Stomach smooth muscle (tissue), 2 donors: ENCODE data around the gene MTF2.

Experiments used
- H3K27ac ChIP-seq: one replicate; pipeline ENCODE4 v1.7.0; 2013; ENCODE audit warnings: mild to moderate bottlenecking, low read length, inconsistent platforms
- H3K27me3 ChIP-seq, 2 donors: one replicate each; pipeline ENCODE4 v1.7.0; 2013; ENCODE audit warnings: low read length in 2 of 2; ENCODE audit not compliant: insufficient read depth in 2 of 2, control insufficient read depth in 1 of 2
- H3K36me3 ChIP-seq, 2 donors: one replicate each; pipeline ENCODE4 v1.7.0; 2013; ENCODE audit warnings: low read length in 2 of 2; ENCODE audit not compliant: control insufficient read depth in 2 of 2, insufficient read depth in 2 of 2
- H3K4me1 ChIP-seq: one replicate; pipeline ENCODE4 v1.7.0; 2013; ENCODE audit warnings: low read length; ENCODE audit not compliant: control insufficient read depth, insufficient read depth
- H3K4me3 ChIP-seq, 2 donors: one replicate each; pipeline ENCODE4 v1.7.0; 2013; ENCODE audit warnings: low read length in 2 of 2
- H3K9ac ChIP-seq, 2 donors: one replicate each; pipeline ENCODE4 v1.7.0; 2013; ENCODE audit warnings: low read length in 2 of 2, mild to moderate bottlenecking in 1 of 2
- H3K9me3 ChIP-seq, 2 donors: one replicate each; pipeline ENCODE4 v1.7.0; 2013; ENCODE audit warnings: low read length in 2 of 2; ENCODE audit not compliant: control insufficient read depth in 2 of 2
- donor health status: healthy.
- donor health status: Pancreatic carcinoma.

Gene MTF2

DNA sequence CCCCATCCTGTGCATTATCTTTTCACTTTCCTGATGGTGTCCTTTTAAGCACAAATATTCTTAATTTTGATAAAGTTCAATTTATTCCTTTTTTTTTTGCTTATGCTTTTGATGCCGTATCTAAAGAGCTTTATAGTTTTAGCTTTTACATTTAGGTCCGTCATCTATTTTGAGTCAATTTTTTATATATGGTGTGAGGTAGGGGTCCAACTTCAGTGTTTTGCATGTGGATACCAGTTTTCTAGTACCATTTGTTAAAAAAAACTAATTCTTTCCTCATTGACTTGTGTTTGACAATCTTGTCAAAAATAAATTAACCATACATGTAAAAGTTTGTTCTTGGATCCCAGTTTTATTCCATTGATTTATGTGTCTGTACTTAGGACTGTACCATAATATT is 4.9 kb downstream of the MTF2 start:
- H3K9ac ChIP-seq: no peak overlapping the region
- H3K27ac ChIP-seq: no peak overlapping the region
- no peaks in the 10 kb centered on the region for H3K9me3 ChIP-seq
- peaks cover 3 to 5% of the 10 kb centered on the region in 2 donors for H3K36me3 ChIP-seq
- peaks cover 6% of the 10 kb centered on the region for H3K4me1 ChIP-seq
- no peak overlapping the region for H3K4me3 ChIP-seq
- H3K27me3 ChIP-seq: no peaks in the 10 kb centered on the region

DNA sequence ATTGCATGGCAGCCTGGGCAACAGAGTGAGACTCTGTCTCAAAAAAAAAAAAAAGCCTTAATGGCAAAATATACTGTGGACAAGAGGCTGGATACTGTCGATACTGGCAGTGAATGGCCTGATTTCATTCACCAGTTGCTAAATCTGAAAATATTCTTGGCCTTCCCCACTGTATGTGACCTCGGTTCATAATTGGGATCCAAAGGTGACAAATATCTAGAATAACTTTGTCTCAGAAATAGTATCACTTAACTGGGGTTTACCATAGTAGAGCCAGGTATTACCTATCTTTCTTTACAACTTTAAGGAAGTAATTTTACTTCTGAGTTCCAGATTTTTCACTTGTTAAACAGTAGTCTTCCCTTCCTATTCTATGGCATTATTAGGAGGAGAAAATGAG is 8.4 kb downstream of the MTF2 start:
- Histone ChIP-seq H3K4me3 (no peak overlapping the region), H3K27me3 (no peaks in the 10 kb centered on the region), H3K9me3 (no peaks in the 10 kb centered on the region), H3K27ac (no peak overlapping the region), H3K9ac (no peak overlapping the region), H3K36me3 (peaks cover 4 to 5% of the 10 kb centered on the region in 2 donors), H3K4me1 (no peaks in the 10 kb centered on the region)

DNA sequence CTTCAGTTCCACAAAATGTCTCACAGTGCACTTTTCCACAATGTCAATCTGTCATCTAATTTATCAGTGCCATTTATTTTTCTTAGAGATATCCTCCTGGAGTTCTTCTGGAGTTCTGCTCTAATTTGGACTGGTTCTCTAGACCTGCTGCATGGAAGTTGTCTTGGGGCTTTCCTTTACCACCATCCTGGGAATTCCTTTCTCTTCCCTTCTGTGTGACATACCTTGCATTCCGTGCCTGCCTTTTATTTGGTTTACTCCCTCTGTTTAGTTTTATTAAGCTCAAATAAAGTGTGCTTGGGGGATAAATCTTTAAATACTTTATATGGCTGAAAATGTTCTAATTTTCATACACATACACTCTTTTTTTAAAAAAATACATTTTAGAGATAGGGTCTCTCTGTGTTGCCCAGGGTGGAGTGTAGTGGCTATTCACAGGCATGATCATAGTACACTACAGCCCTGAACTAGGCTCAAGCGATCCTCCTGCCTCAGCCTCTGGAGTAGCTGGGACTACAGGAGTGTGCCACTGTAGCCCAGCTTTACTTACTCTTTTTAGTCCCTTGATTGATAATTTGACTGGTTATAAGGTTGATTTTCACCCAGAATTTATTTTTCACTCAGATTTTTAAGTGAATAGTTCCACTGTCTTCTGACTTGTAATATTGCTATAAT is 14.4 kb downstream of the MTF2 start:
- no peak overlapping the region for H3K27ac ChIP-seq
- H3K27me3 ChIP-seq: no peaks in the 10 kb centered on the region

DNA sequence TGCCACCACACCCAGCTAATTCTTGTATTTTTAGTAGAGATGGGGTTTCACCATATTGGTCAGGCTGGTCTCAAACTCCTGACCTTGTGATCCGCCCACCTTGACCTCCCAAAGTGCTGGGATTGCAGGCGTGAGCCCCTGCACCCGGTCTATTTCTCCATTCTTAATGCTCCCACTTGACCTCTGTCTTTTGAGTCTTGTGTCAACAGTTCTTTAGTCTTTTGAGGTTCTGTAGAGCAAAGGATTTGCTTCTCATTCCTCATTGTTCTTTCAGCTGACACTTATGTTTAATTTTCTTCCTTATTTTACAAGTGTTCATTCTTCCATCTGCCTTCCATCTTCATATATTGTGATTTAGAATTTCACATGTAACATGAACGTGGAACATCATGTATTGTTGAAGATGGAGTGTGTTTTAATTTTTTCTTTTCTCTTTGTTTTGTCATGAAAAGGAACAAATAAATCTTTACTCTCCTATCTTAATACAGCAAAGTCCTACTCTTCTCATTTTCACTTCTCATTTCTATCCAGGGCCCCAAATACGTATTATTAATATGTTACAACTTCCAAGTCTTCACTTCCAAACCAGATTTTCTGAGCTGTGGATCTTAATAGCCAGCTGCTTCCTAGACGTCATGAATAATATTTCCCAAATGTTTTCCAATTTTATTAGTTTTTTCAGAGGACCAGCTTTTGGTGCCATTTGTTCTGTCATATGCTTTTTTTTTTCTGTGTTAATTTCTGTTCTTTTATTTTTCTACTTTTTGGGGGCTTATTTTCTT is 16.9 kb downstream of the MTF2 start:
- H3K27ac ChIP-seq: no peak overlapping the region
- no peaks in the 10 kb centered on the region for H3K27me3 ChIP-seq
- H3K9ac ChIP-seq: no peak overlapping the region
- H3K4me1 ChIP-seq: no peaks in the 10 kb centered on the region
- no peaks in the 10 kb centered on the region for H3K36me3 ChIP-seq
- H3K4me3 ChIP-seq: no peak overlapping the region
- H3K9me3 ChIP-seq: no peaks in the 10 kb centered on the region

More for the DNA sequence above, 14.4 kb downstream of the MTF2 start:
- H3K4me1 ChIP-seq: no peaks in the 10 kb centered on the region
- H3K36me3 ChIP-seq: peaks cover 0 to 2% of the 10 kb centered on the region in 2 donors
- H3K9ac ChIP-seq: no peak overlapping the region
- no peaks in the 10 kb centered on the region for H3K9me3 ChIP-seq
- no peak overlapping the region for H3K4me3 ChIP-seq

DNA sequence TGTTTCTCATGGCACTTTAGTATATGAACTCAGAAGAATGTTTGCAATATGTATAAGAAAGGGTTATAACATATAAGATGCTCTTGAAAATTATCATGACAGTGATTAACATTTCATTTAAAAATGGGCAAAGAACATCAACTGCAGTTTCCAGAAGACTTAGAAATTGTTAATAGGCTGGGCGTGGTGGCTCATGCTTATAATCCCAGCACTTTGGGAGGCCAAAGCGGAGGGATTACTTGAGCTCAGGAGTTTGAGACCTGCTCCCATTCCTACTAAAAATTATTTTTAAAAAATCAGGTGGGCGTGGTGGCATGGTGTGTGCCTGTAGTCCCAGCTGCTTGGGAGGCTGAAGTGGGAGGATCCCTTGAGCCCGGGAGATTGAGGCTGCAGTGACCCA is 23.1 kb downstream of the MTF2 start:
- Histone ChIP-seq H3K36me3 (no peaks in the 10 kb centered on the region), H3K27me3 (no peaks in the 10 kb centered on the region), H3K27ac (no peak overlapping the region), H3K4me3 (no peak overlapping the region), H3K9ac (no peak overlapping the region), H3K4me1 (no peaks in the 10 kb centered on the region), H3K9me3 (no peaks in the 10 kb centered on the region)

DNA sequence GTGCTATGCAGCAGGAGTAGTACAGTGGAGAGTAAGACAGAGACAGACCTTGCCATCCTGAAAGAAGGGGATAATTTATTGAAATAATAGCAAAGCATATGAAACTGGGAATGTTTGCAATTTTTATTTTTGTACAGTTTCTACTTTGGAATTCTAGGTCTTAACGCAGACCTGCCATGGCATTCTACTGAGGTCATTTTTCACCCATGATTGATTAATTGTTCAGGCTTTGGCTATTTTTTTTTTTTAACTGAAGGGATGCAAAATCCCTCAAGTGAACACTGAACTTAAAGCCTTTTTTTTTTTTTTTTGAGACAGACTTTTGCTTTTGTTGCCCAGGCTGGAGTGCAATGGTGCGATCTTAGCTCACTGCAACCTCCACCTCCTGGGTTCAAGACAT is 27.1 kb downstream of the MTF2 start:
- Histone ChIP-seq H3K4me3 (no peak overlapping the region), H3K9me3 (peaks cover 0 to 2% of the 10 kb centered on the region in 2 donors), H3K36me3 (no peaks in the 10 kb centered on the region), H3K27me3 (no peaks in the 10 kb centered on the region), H3K9ac (no peak overlapping the region), H3K4me1 (no peaks in the 10 kb centered on the region), H3K27ac (no peak overlapping the region)

DNA sequence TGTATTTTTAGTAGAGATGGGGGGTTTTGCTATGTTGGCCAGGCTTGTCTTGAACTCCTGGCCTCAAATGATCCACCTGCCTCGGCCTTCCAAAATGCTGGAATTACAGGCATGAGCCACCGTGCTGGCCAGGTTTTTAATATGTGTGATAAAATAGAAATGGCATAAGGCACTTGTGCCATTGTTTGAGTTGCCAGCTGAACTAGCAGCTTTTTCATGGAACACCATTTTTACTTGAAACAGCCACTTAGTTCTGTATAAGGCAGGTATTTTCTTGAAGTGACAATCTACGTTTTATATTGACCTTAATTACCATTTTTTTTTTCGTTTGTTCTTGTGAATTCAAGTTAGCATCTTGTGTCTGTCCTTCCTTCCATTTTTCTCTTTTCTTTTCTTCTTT is 28.3 kb downstream of the MTF2 start:
- no peak overlapping the region for H3K9ac ChIP-seq
- H3K27me3 ChIP-seq: no peaks in the 10 kb centered on the region
- no peaks in the 10 kb centered on the region for H3K36me3 ChIP-seq
- peaks cover 0 to 2% of the 10 kb centered on the region in 2 donors for H3K9me3 ChIP-seq
- H3K27ac ChIP-seq: no peak overlapping the region
- H3K4me1 ChIP-seq: no peaks in the 10 kb centered on the region
- H3K4me3 ChIP-seq: no peak overlapping the region

DNA sequence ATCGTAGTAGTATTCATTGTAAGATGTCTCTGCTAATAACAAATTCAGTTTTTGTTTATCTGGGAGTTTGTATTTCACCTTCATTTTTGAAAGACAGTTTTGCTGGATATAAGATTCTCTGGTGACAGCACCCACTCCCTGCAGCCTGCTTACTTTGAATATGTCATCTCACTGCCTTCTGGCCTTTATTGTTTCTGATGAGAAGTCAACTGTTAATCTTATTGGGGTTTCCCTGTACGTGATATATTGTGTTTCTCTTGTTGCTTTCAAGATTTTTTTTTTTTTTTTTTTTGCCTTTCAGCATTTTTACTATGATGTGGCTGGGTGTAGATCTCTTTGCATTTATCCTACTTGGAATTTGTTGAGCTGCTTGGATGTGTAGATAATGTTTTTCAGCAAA is 29.3 kb downstream of the MTF2 start:
- Histone ChIP-seq H3K36me3 (no peaks in the 10 kb centered on the region), H3K9me3 (peaks cover 0 to 2% of the 10 kb centered on the region in 2 donors)

DNA sequence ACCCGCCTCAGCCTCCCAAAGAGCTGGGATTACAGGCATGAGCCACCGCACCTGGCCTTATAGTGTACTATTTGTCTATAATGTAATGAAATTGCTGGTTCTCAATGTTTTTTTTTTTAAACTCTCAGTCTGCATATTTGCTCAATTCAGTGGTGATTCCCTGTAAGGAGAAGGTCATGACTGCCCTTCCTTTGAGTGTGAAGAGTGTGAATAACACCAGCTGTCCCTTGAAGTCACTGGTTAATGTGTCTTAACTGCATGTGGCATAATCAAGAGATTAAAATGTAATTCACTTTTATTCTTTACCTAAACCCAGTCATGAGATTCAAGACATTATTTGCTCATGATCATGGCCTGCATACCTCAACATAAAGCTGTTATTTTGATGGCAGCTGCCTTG is 30.5 kb downstream of the MTF2 start:
- Histone ChIP-seq H3K9me3 (peaks cover 0 to 2% of the 10 kb centered on the region in 2 donors), H3K27ac (no peak overlapping the region), H3K9ac (no peak overlapping the region), H3K4me3 (no peak overlapping the region), H3K27me3 (no peaks in the 10 kb centered on the region), H3K4me1 (no peaks in the 10 kb centered on the region), H3K36me3 (no peaks in the 10 kb centered on the region)

More for the DNA sequence above, 29.3 kb downstream of the MTF2 start:
- Histone ChIP-seq H3K4me1 (no peaks in the 10 kb centered on the region), H3K27ac (no peak overlapping the region), H3K4me3 (no peak overlapping the region), H3K9ac (no peak overlapping the region), H3K27me3 (no peaks in the 10 kb centered on the region)

DNA sequence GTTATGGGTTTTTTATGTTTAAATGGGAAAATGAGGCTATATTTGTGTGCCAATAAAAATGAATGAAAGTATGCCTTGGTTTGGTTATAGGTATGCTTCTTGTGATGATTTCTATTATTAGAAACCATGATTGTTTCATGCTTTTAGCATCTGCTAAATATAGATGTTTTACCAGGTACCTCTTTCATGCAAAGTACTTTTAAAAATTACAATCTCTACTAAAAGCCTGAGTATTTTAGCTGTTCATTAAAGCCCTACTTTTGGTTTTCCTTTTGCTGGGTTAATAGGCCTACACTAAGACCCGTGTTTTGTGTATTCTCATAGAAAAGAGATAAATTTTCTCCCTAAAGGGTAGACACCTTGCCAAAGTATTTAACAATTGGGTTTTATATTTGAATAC is 32.0 kb downstream of the MTF2 start:
- Histone ChIP-seq H3K27ac (no peak overlapping the region), H3K9me3 (peaks cover 0 to 2% of the 10 kb centered on the region in 2 donors), H3K9ac (no peak overlapping the region), H3K36me3 (no peaks in the 10 kb centered on the region), H3K4me3 (no peak overlapping the region), H3K4me1 (no peaks in the 10 kb centered on the region), H3K27me3 (no peaks in the 10 kb centered on the region)

DNA sequence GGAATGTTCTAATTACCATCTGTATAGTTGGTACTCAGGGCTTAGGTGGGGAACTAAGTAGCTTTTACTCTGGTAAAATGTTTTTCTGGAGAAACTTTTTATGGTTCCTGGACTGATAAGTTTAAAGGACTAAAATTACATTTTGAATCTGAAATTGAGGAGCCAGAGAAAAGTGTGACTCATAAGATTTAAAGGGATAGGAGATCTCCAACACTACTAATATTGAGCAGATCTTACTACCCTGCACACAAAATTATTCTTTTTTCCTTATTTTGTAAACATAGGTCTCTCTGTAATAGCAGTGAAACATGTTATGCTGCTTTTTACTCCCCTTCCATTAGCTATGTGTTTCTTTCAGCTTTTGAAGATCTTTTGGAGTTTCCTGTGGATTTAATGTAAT is 32.5 kb downstream of the MTF2 start:
- Histone ChIP-seq H3K4me3 (no peak overlapping the region), H3K36me3 (peaks cover 0 to 4% of the 10 kb centered on the region in 2 donors), H3K27me3 (no peaks in the 10 kb centered on the region), H3K4me1 (no peaks in the 10 kb centered on the region), H3K9me3 (peaks cover 0 to 2% of the 10 kb centered on the region in 2 donors), H3K9ac (no peak overlapping the region), H3K27ac (no peak overlapping the region)
